Femur (tissue), 1 donor: ENCODE data around the gene LCE6A.
A peak's percentile ranks its signal among the peaks of the same experiment; 100 is the strongest.

Experiments used
- DNase-seq: peaks from one replicate; pipeline ENCODE4 v3.0.0-alpha.2; 2017

The LCE6A gene

GRCh38 chr1:152842556-152842955, at the start of gene LCE6A:
Gene LCE6A (plus strand): TSS chr1:152842856. CDS start chr1:152843521, 665 bp downstream.
- no peak for DNase-seq

DNA sequence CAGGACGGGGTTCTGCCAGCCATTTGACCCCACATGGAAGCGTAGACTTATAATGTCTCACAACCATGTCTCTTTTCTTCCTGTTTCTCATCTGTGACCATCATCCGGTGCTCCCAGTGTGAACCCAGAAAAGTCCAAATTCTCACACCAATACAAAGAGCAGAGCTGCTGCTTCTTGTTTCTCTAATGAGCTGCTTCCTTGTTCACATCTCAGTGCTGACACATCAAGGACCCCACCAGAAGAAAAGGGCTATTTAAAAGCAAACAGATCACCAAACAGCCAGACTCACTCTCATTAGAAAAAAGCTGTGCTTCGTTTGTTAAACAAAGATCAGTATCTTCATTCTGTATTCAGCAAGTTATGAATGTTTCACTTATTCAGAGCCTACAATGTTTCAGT, 47.0 kb upstream of the LCE6A start:
- DNase-seq = no peak

GRCh38 chr1:152796421-152796820, 46.2 kb upstream of the LCE6A start, which contains the start of gene LCE1D:
Gene LCE1D (plus strand): TSS chr1:152796721. CDS start chr1:152797795, 1,074 bp downstream.
- no peak for DNase-seq

- no peak for DNase-seq
Measured at GRCh38 chr1:152801333-152801732, 41.3 kb upstream of the LCE6A start.

DNA sequence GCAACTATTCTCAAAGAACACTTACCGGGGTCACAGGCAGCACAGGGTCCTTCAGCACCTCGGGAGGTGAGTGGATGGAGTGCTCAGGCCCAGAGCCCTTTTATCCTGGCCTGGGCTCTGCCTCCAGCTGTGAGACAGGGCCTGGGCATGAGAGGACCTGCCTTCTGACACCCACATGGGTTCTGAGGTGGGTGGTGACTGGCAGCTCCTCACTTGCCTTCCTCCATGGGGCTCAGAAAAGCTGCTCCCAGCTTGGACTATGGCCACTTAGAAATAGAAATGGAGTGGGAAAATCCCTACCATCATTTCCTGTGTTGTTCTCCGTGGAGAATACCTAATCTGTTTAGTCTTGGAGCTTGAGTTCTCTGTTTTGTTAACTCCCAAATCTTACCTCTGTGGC, 36.1 kb upstream of the LCE6A start, which contains the start of gene LCE1C:
Gene LCE1C (minus strand): TSS at position 76 of the 400 bp plus-strand sequence. CDS start 1,173 bp downstream, outside the sequence.
- DNase-seq = no peak

- no peak for DNase-seq
Measured at GRCh38 chr1:152811050-152811449, 31.6 kb upstream of the LCE6A start.

- no peak for DNase-seq
Measured at GRCh38 chr1:152811671-152812070, 31.0 kb upstream of the LCE6A start, which contains the start of gene LCE1B. Gene LCE1B (plus strand): TSS chr1:152811971. CDS start chr1:152812447, 476 bp downstream.

- DNase-seq = no peak
Measured at GRCh38 chr1:152817309-152817708, 25.3 kb upstream of the LCE6A start.

DNA sequence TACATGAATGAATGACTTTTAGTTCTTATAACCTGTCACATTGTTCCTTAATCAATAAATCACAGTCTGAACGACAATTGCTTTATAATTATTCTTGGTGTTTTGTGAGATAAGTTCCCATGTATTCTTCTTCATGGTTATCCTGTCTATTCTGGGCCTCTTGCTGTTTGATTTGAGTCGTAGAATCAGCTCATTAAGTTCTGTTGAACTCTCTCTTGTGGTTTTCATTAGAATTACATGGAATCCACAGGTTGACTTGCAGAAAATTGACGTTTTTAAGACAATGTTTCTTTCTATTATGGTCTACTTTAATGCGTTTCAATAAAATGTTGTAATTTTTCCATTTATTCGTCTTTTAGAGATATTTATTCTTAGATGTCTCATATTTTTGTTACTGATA, 19.4 kb upstream of the LCE6A start:
- DNase-seq = no peak

GRCh38 chr1:152824964-152825363, 17.7 kb upstream of the LCE6A start:
- no peak for DNase-seq

GRCh38 chr1:152827173-152827572, 15.5 kb upstream of the LCE6A start, which contains the start of gene LCE1A:
Gene LCE1A (plus strand): TSS chr1:152827473. CDS start chr1:152827473, 0 bp downstream.
- DNase-seq = no peak

- DNase-seq = no peak
Measured at GRCh38 chr1:152836870-152837269, 5.8 kb upstream of the LCE6A start.

DNA sequence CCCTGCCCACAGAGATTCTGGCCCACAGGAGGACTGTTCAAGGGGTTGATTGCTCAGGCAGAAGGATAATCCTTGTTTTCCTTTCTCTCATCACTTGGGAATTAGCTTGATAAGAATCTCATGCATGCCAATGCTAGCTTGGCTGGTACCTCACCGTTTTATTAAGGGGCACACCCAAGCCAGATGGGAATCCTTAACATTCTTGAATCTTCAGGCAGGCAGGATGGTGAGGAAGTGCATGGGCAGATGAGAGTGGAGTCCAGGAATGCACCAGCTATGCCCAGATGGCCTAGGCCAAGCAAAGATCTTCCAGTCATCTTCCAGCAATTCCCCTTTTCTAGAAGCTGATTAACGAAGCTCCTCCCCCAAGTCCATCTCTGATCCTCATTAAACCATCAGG, 13.0 kb downstream of the LCE6A start:
- no peak for DNase-seq

DNA sequence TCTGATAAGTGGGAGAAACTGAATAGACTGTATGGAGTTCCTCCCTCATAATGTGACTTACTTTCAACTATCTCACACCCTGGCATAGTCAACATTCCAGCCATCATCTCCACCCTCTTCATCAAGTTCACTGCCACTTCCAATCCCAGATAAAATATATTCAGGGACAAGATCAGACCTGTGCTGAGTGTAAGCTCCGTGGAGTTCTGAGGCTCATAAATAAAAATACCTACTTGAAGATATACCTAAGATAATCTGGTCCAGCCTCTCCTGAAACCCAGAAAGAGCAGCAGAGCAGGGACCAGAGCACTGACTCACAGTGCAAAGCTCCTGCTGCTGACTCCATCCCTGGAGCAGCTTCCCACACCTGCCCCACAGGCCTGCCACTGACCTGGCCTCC, 15.4 kb downstream of the LCE6A start:
- no peak for DNase-seq

- DNase-seq = no peak
Measured at GRCh38 chr1:152859696-152860095, 17.0 kb downstream of the LCE6A start, which contains the start of gene LCE7A. Gene LCE7A (plus strand): TSS chr1:152859996. CDS start chr1:152860698, 702 bp downstream.

- no peak for DNase-seq
Measured at GRCh38 chr1:152860129-152860528, 17.5 kb downstream of the LCE6A start.

DNA sequence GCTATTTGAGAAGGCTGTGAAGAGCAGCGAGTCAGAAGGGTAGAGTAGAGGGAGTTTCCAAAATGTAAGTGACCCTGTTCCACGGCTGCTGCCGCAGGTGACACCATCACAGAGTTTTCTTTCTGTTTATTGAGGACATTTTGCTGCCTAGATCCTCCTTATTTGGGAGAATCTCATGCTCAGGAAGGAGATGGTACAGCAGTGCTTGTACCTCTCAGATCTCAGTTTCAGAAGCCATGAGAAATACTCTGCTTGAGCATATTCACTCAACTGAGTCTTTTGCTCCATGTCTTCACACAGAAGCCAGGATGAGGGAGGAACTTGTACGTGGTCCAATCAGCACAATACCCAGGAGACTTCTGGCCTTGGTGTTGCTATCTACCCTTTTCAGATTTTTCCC, 18.7 kb downstream of the LCE6A start:
- no peak for DNase-seq

GRCh38 chr1:152864443-152864842, 21.8 kb downstream of the LCE6A start:
- no peak for DNase-seq

DNA sequence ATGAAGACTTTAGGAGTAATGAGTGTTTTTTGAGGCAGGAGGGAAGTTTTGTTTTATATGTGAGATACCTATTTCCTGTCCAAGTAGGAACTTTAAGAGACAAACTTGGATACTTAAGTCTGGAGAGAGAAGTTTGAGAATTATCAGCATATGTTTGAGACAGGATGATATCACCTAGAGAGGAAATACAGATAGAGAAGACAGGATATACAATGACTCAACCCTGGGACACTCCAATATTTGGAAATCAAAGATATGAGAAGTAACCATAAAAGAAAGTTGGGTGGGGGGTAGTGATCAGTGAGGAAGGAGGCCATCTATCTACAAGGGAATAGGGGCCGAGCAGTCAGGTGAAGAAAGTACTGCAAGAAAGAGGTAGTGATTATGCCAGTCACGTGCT, 23.7 kb downstream of the LCE6A start:
- DNase-seq = no peak

- DNase-seq = peak; percentile 72
Measured at GRCh38 chr1:152869808-152870419, 27.3 kb downstream of the LCE6A start.

- no peak for DNase-seq
Measured at GRCh38 chr1:152870831-152871730, 28.4 kb downstream of the LCE6A start.

DNA sequence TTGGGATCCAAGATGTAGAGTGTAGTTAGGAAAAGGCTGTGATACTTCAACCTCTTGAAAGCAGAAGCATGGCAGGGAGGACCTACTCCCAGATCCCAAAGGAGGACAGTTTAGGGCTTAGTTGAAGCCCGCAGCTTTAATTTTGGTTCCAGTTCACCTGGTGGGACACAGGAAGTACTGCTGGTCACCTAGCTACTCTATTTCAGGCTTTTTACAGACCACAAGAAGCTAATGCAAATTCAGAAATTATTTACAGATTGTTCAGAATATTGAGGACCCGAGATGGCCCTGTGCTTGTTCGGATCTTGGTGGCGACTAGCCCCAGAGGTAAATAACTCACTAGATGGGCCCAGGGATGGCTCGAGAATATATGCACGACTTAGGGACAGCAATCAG, 29.1 kb downstream of the LCE6A start:
- no peak for DNase-seq

- no peak for DNase-seq
Measured at GRCh38 chr1:152873495-152873894, 30.8 kb downstream of the LCE6A start.

GRCh38 chr1:152876827-152877226, 34.2 kb downstream of the LCE6A start:
- DNase-seq = no peak
